HEK293 (cell line): ENCODE data around the gene ARHGAP15.

ENCODE experiments used
- CTCF ChIA-PET: fragments of 350-600 bp; formaldehyde crosslinking; extraction: SDS; loops from one replicate; lab custom pipeline; 2021; ENCODE audit warnings: antibody characterized with exemption; lab: Yijun Ruan, JAX
- POLR2A ChIA-PET: fragments of 300-600 bp; formaldehyde crosslinking; extraction: SDS; loops from one replicate; lab custom pipeline; 2020; ENCODE audit warnings: antibody characterized with exemption, inconsistent platforms; lab: Yijun Ruan, JAX
- H3K27ac ChIP-seq: fragments of 200-500 bp; sonication (Bioruptor generic); 2 replicates; pipeline ENCODE4 v1.5.1; 2014; ENCODE audit warnings: low read depth, low read length, control low read depth, inconsistent platforms; ENCODE audit errors: extremely low read depth
- H3K36me3 ChIP-seq, 2 experiments: fragments of 200-500 bp in 1 of 2; sonication (Bioruptor generic) in 1 of 2; 1 replicate in 1 of 2; 2 replicates in 1 of 2; pipeline ENCODE4 v1.5.1; 2014 to 2017; ENCODE audit warnings: inconsistent platforms in 2 of 2, low read length in 2 of 2; ENCODE audit not compliant: control insufficient read depth in 2 of 2, insufficient read depth in 1 of 2
- H3K4me1 ChIP-seq: fragments of 200-500 bp; sonication (Bioruptor generic); 2 replicates; pipeline ENCODE4 v1.5.1; 2014; ENCODE audit warnings: mild to moderate bottlenecking, low read length, inconsistent platforms; ENCODE audit not compliant: control insufficient read depth, insufficient read depth
- H3K4me3 ChIP-seq: 2 replicates; pipeline ENCODE4 v1.5.1; 2011; ENCODE audit warnings: low read depth, mild to moderate bottlenecking, control low read depth, low read length, moderate library complexity
- H3K9me3 ChIP-seq: fragments of 200-500 bp; sonication (Bioruptor generic); 2 replicates; pipeline ENCODE4 v1.5.1; 2014; ENCODE audit warnings: low read depth, low read length, inconsistent platforms; ENCODE audit not compliant: control insufficient read depth, insufficient read depth
- AEBP2 ChIP-seq: fragments of 450-650 bp; formaldehyde crosslinking; IDR thresholded peaks from 2 replicates; pipeline ENCODE4 v1.5.1; 2016; ENCODE audit warnings: missing biosample characterization, missing genetic modification characterization, borderline replicate concordance
- BCL6B ChIP-seq: fragments of 450-650 bp; formaldehyde crosslinking; IDR thresholded peaks from 2 replicates; pipeline ENCODE4 v1.5.1; 2017; ENCODE audit warnings: missing biosample characterization, missing genetic modification characterization
- FEZF1 ChIP-seq: fragments of 450-650 bp; formaldehyde crosslinking; IDR thresholded peaks from 2 replicates; pipeline ENCODE4 v1.5.1; 2016; ENCODE audit warnings: missing biosample characterization, missing genetic modification characterization
- PRDM1 ChIP-seq: fragments of 450-650 bp; formaldehyde crosslinking; IDR thresholded peaks from 2 replicates; pipeline ENCODE4; 2016; ENCODE audit warnings: missing biosample characterization, missing genetic modification characterization
- REPIN1 ChIP-seq: fragments of 450-650 bp; formaldehyde crosslinking; IDR thresholded peaks from 2 replicates; pipeline ENCODE4 v1.5.1; 2017; ENCODE audit warnings: missing biosample characterization, missing genetic modification characterization, low read depth
- TCF7L2 ChIP-seq: IDR thresholded peaks from 2 replicates; pipeline ENCODE4 v1.6.1; 2011; ENCODE audit warnings: low read depth, mild to moderate bottlenecking, inconsistent platforms, low read length, moderate library complexity, borderline replicate concordance
- TSHZ1 ChIP-seq: fragments of 450-650 bp; formaldehyde crosslinking; IDR thresholded peaks from 2 replicates; pipeline ENCODE4 v1.5.1; 2016; ENCODE audit warnings: missing biosample characterization, missing genetic modification characterization, borderline replicate concordance
- ZBTB48 ChIP-seq: fragments of 450-650 bp; formaldehyde crosslinking; IDR thresholded peaks from 2 replicates; pipeline ENCODE4 v1.5.1; 2016; ENCODE audit warnings: missing biosample characterization, missing genetic modification characterization
- ZBTB49 ChIP-seq: fragments of 450-650 bp; formaldehyde crosslinking; IDR thresholded peaks from 2 replicates; pipeline ENCODE4 v1.5.1; 2016; ENCODE audit warnings: missing biosample characterization, missing genetic modification characterization, low read depth
- ZNF121 ChIP-seq: fragments of 450-650 bp; formaldehyde crosslinking; IDR thresholded peaks from 2 replicates; pipeline ENCODE4 v1.5.1; 2016; ENCODE audit warnings: missing biosample characterization, missing genetic modification characterization
- ZNF148 ChIP-seq: fragments of 450-650 bp; formaldehyde crosslinking; IDR thresholded peaks from 2 replicates; pipeline ENCODE4 v1.5.0; 2017; ENCODE audit warnings: missing biosample characterization, missing genetic modification characterization, borderline replicate concordance
- ZNF335 ChIP-seq: fragments of 450-650 bp; formaldehyde crosslinking; conservative IDR thresholded peaks from 2 replicates; pipeline ENCODE4 v1.5.1; 2016; ENCODE audit warnings: missing biosample characterization, missing genetic modification characterization
- ZNF350 ChIP-seq: fragments of 450-650 bp; formaldehyde crosslinking; IDR thresholded peaks from 2 replicates; pipeline ENCODE4 v1.5.0; 2017; ENCODE audit warnings: missing biosample characterization, mild to moderate bottlenecking, missing genetic modification characterization
- ZNF37A ChIP-seq: fragments of 450-650 bp; IDR thresholded peaks from 2 replicates; pipeline ENCODE4 v1.5.1; 2018; ENCODE audit warnings: missing biosample characterization, missing genetic modification characterization
- ZNF391 ChIP-seq: fragments of 450-650 bp; formaldehyde crosslinking; IDR thresholded peaks from 2 replicates; pipeline ENCODE4 v1.5.1; 2016; ENCODE audit warnings: low read depth, missing biosample characterization, missing genetic modification characterization, borderline replicate concordance
- ZNF529 ChIP-seq: fragments of 450-650 bp; formaldehyde crosslinking; IDR thresholded peaks from 2 replicates; pipeline ENCODE4 v1.5.1; 2017; ENCODE audit warnings: missing genetic modification characterization, missing biosample characterization; ENCODE audit not compliant: insufficient replicate concordance
- ZNF571 ChIP-seq: fragments of 450-650 bp; formaldehyde crosslinking; IDR thresholded peaks from 2 replicates; pipeline ENCODE4 v1.5.0; 2017; ENCODE audit warnings: missing biosample characterization, missing genetic modification characterization
- ZNF624 ChIP-seq: fragments of 450-650 bp; formaldehyde crosslinking; IDR thresholded peaks from 2 replicates; pipeline ENCODE4 v1.5.1; 2017; ENCODE audit warnings: missing biosample characterization, missing genetic modification characterization
- ZNF639 ChIP-seq: fragments of 450-650 bp; formaldehyde crosslinking; IDR thresholded peaks from 2 replicates; pipeline ENCODE4 v1.5.1; 2016; ENCODE audit warnings: missing biosample characterization, missing genetic modification characterization
- ZNF76 ChIP-seq: fragments of 450-650 bp; formaldehyde crosslinking; IDR thresholded peaks from 2 replicates; pipeline ENCODE4; 2016; ENCODE audit warnings: low read depth, missing biosample characterization, missing genetic modification characterization, borderline replicate concordance
- ZNF776 ChIP-seq: fragments of 450-650 bp; formaldehyde crosslinking; IDR thresholded peaks from 2 replicates; pipeline ENCODE4 v1.5.0; 2017; ENCODE audit warnings: missing biosample characterization, missing genetic modification characterization, borderline replicate concordance
- ZNF792 ChIP-seq: fragments of 450-650 bp; formaldehyde crosslinking; IDR thresholded peaks from 2 replicates; pipeline ENCODE4 v1.5.1; 2016; ENCODE audit warnings: missing biosample characterization, missing genetic modification characterization
- ZNF837 ChIP-seq: fragments of 450-650 bp; formaldehyde crosslinking; IDR thresholded peaks from 2 replicates; pipeline ENCODE4 v1.5.1; 2016; ENCODE audit warnings: missing biosample characterization, missing genetic modification characterization

ARHGAP15 gene

GRCh38 chr2:143491131-143491530, 361.9 kb downstream of the ARHGAP15 start:
- H3K4me1 ChIP-seq = no peaks in the 10 kb centered on the region
- no peak overlapping the region for H3K4me3 ChIP-seq
- H3K9me3 ChIP-seq = no peaks in the 10 kb centered on the region
- H3K36me3 ChIP-seq = no peaks in the 10 kb centered on the region
- POLR2A ChIA-PET = no interaction called here
- CTCF ChIA-PET = interaction anchor here (0.5 kb wide), 1 partner anchor 70 kb away, joined by 5 read pairs; no protein-coding TSS in a partner anchor
- H3K27ac ChIP-seq = no peak overlapping the region
- TF ChIP-seq ZNF148 (tag by site-specific recombination) (no peak), REPIN1 (tag by site-specific recombination) (no peak), BCL6B (no peak), FEZF1 (tag by site-specific recombination) (no peak), AEBP2 (tag by site-specific recombination) (no peak), ZNF350 (tag by site-specific recombination) (no peak), ZNF529 (tag by site-specific recombination) (no peak), ZNF624 (no peak), ZNF776 (no peak), ZNF121 (no peak), ZBTB48 (tag by site-specific recombination) (no peak), ZNF792 (tag by site-specific recombination) (no peak)

GRCh38 chr2:143493339-143493738, 364.1 kb downstream of the ARHGAP15 start:
- H3K36me3 ChIP-seq = no peaks in the 10 kb centered on the region
- no peak overlapping the region for H3K4me3 ChIP-seq
- H3K4me1 ChIP-seq = no peaks in the 10 kb centered on the region
- H3K9me3 ChIP-seq = no peaks in the 10 kb centered on the region
- H3K27ac ChIP-seq = no peak overlapping the region
- ChIA-PET POLR2A (no interaction called here), CTCF (interaction anchor here (0.8 kb wide), 1 partner anchor 234 kb away, joined by 3 read pairs; no protein-coding TSS in a partner anchor)
- no peak for TF ChIP-seq ZBTB49 (tag by site-specific recombination)
- TF ChIP-seq ZNF571 (tag by site-specific recombination) = no peak
- no peak for TF ChIP-seq ZNF837 (tag by site-specific recombination)
- TF ChIP-seq ZNF391 = no peak
- no peak for TF ChIP-seq ZNF76
- no peak for TF ChIP-seq TSHZ1 (tag by site-specific recombination)
- TF ChIP-seq ZNF639 (tag by site-specific recombination) = no peak
- no peak for TF ChIP-seq ZNF335
- no peak for TF ChIP-seq PRDM1 (tag by site-specific recombination)
- TF ChIP-seq TCF7L2 = no peak
- TF ChIP-seq ZNF37A (tag by site-specific recombination) = no peak
